ENCODE results near the gene SBF2.

SBF2 gene

DNA sequence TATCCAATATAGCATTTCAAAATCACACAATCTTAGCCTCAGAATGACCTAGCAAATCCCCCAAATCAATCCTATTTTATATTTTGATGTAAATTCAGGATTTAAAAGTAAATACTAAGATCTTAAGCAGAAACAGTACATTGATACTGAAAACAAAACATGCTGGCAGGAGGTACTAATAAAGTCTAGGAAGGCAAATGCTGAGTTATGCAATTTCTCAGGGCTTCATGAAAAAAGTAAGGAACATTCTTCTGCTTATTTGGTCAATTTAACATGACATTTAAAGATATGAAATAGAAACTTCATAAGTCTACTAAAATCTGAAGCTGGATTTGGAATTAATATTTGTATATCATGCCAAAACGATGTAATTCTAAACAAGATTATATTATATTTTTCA, 476.8 kb downstream of the SBF2 start:
- TF ChIP-seq EZH2 (IDR thresholded peaks at IDR 0.05; ENCODE audit: borderline replicate concordance, low read length): no peak
- TF ChIP-seq CTCF (IDR thresholded peaks at IDR 0.05; ENCODE audit: low read length): no peak
- H3K27ac ChIP-seq (ENCODE audit: low read depth, low read length, poor library complexity, severe bottlenecking): no peak overlapping the region
- H3K4me3 ChIP-seq (ENCODE audit: low read depth, low read length, poor library complexity, severe bottlenecking): no peak overlapping the region
- H3K36me3 ChIP-seq (ENCODE audit: insufficient read depth, low read length): no peaks in the 10 kb centered on the region
- no peak overlapping the region for H3K9ac ChIP-seq (ENCODE audit: low read length)
- H3K9me2 ChIP-seq (ENCODE audit: low read depth, low read length): no peaks in the 10 kb centered on the region
- no peaks in the 10 kb centered on the region for H4K20me1 ChIP-seq (ENCODE audit: insufficient read depth, low read length)
- H3K27me3 ChIP-seq (ENCODE audit: insufficient read depth, low read length): no peaks in the 10 kb centered on the region
- no peak overlapping the region for H3K4me2 ChIP-seq (ENCODE audit: low read length)
- no peaks in the 10 kb centered on the region for H3K79me2 ChIP-seq (ENCODE audit: insufficient read depth, low read length)
- H2AFZ ChIP-seq (ENCODE audit: low read length): no peak overlapping the region
- no peaks in the 10 kb centered on the region for H3K9me3 ChIP-seq (ENCODE audit: low read length)
- no peaks in the 10 kb centered on the region for H3K4me1 ChIP-seq (ENCODE audit: insufficient read depth, low read length, severe bottlenecking)
- no peaks in the 10 kb centered on the region for H3F3A ChIP-seq (ENCODE audit: insufficient read depth, low read length)

DNA sequence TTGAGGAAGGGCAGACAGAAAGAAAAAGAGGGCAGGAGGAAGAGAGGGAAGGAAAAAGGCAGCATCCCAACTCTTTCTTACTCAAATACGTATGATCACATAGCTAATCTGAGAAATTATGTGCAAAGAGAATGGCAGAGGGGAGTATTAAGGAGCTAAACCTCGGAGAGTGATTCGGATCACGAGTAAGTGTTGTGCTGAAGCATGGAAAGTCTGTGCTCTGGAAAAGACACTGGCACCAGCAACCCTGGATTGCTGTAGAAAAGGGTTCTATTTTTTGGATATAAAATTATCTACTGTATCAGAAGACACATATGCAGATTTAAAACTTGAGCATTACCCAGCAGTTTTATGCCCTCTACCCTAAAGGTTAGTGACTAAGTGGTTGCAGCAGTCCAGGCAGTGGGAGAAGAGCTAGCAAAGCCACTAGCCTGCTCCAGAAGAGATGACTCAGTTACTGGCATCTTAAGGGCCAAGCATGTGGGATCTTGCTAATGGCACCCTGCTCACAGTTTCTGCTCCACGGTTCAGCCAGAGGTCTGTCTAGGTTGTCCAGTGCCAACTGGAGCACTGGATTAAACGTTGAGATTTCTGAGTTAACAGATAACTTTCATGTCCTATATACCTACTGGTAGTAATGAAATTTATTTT, 478.4 kb downstream of the SBF2 start:
- Histone ChIP-seq H3K27ac (ENCODE audit: low read depth, low read length, poor library complexity, severe bottlenecking) (no peak overlapping the region), H3K4me3 (ENCODE audit: low read depth, low read length, poor library complexity, severe bottlenecking) (no peak overlapping the region), H3K9ac (ENCODE audit: low read length) (no peak overlapping the region), H3K79me2 (ENCODE audit: insufficient read depth, low read length) (no peaks in the 10 kb centered on the region), H3K36me3 (ENCODE audit: insufficient read depth, low read length) (no peaks in the 10 kb centered on the region), H3F3A (ENCODE audit: insufficient read depth, low read length) (no peaks in the 10 kb centered on the region), H3K4me2 (ENCODE audit: low read length) (no peak overlapping the region), H3K9me3 (ENCODE audit: low read length) (no peaks in the 10 kb centered on the region), H3K4me1 (ENCODE audit: insufficient read depth, low read length, severe bottlenecking) (no peaks in the 10 kb centered on the region), H4K20me1 (ENCODE audit: insufficient read depth, low read length) (no peaks in the 10 kb centered on the region), H2AFZ (ENCODE audit: low read length) (no peak overlapping the region), H3K27me3 (ENCODE audit: insufficient read depth, low read length) (no peaks in the 10 kb centered on the region), H3K9me2 (ENCODE audit: low read depth, low read length) (no peaks in the 10 kb centered on the region)
- TF ChIP-seq CTCF (IDR thresholded peaks at IDR 0.05; ENCODE audit: low read length) (no peak), EZH2 (IDR thresholded peaks at IDR 0.05; ENCODE audit: borderline replicate concordance, low read length) (no peak)

- no peaks in the 10 kb centered on the region for H3K36me3 ChIP-seq (ENCODE audit: insufficient read depth, low read length)
- no peaks in the 10 kb centered on the region for H4K20me1 ChIP-seq (ENCODE audit: insufficient read depth, low read length)
- no peak overlapping the region for H3K4me3 ChIP-seq (ENCODE audit: low read depth, low read length, poor library complexity, severe bottlenecking)
- no peaks in the 10 kb centered on the region for H3K9me2 ChIP-seq (ENCODE audit: low read depth, low read length)
- TF ChIP-seq EZH2 (IDR thresholded peaks at IDR 0.05; ENCODE audit: borderline replicate concordance, low read length): no peak
- no peak for TF ChIP-seq CTCF (IDR thresholded peaks at IDR 0.05; ENCODE audit: low read length)
- no peaks in the 10 kb centered on the region for H3K79me2 ChIP-seq (ENCODE audit: insufficient read depth, low read length)
- H3K4me2 ChIP-seq (ENCODE audit: low read length): no peak overlapping the region
- no peaks in the 10 kb centered on the region for H3K27me3 ChIP-seq (ENCODE audit: insufficient read depth, low read length)
- no peaks in the 10 kb centered on the region for H3K9me3 ChIP-seq (ENCODE audit: low read length)
- no peak overlapping the region for H3K27ac ChIP-seq (ENCODE audit: low read depth, low read length, poor library complexity, severe bottlenecking)
- H3F3A ChIP-seq (ENCODE audit: insufficient read depth, low read length): no peaks in the 10 kb centered on the region
- no peak overlapping the region for H2AFZ ChIP-seq (ENCODE audit: low read length)
- H3K4me1 ChIP-seq (ENCODE audit: insufficient read depth, low read length, severe bottlenecking): no peaks in the 10 kb centered on the region
- no peak overlapping the region for H3K9ac ChIP-seq (ENCODE audit: low read length)
These were observed 479.9 kb downstream of the SBF2 start for GRCh38 chr11:9814108-9814507.

Measured in OCI-LY1 (cell line).